HG03469 (cell line): ENCODE results near the gene PTPRR.

ENCODE experiments used
- ATAC-seq: cut with Tn5 transposase; IDR thresholded peaks from one replicate; pipeline ENCODE4 v1.9.1; 2021; ENCODE audit warnings: mild to moderate bottlenecking, moderate library complexity, moderate number of reproducible peaks; ENCODE audit not compliant: unreplicated experiment

The PTPRR gene

GRCh38 chr12:70709022-70709421 is 211.5 kb downstream of the PTPRR start:
- no peak for ATAC-seq

GRCh38 chr12:70706611-70707010 is 213.9 kb downstream of the PTPRR start:
- no peak for ATAC-seq

GRCh38 chr12:70698345-70698744 is 222.2 kb downstream of the PTPRR start:
- no peak for ATAC-seq

- ATAC-seq = no peak
Observed at GRCh38 chr12:70695361-70696023, 225.0 kb downstream of the PTPRR start.

- no peak for ATAC-seq
Observed at GRCh38 chr12:70692681-70693288, 227.8 kb downstream of the PTPRR start.

- no peak for ATAC-seq
Observed at GRCh38 chr12:70691018-70691672, 229.4 kb downstream of the PTPRR start.

- no peak for ATAC-seq
Observed at GRCh38 chr12:70686907-70687306, 233.6 kb downstream of the PTPRR start.

GRCh38 chr12:70686299-70686698 is 234.2 kb downstream of the PTPRR start:
- no peak for ATAC-seq

- no peak for ATAC-seq
Observed at GRCh38 chr12:70683976-70684375, 236.6 kb downstream of the PTPRR start.

- ATAC-seq = no peak
Observed at GRCh38 chr12:70671698-70672097, 248.8 kb downstream of the PTPRR start.

GRCh38 chr12:70670948-70671347 is 249.6 kb downstream of the PTPRR start:
- ATAC-seq = no peak

GRCh38 chr12:70667253-70667652 is 253.3 kb downstream of the PTPRR start:
- ATAC-seq = no peak

GRCh38 chr12:70666364-70666763 is 254.2 kb downstream of the PTPRR start:
- ATAC-seq = no peak

- ATAC-seq = no peak
Observed at GRCh38 chr12:70664465-70664881, 256.1 kb downstream of the PTPRR start.

- no peak for ATAC-seq
Observed at GRCh38 chr12:70663838-70664237, 256.7 kb downstream of the PTPRR start.

- no peak for ATAC-seq
Observed at GRCh38 chr12:70661466-70662161, 258.9 kb downstream of the PTPRR start.

GRCh38 chr12:70660620-70661219 is 259.8 kb downstream of the PTPRR start:
- ATAC-seq = no peak

- ATAC-seq = no peak
Observed at GRCh38 chr12:70660002-70660604, 260.4 kb downstream of the PTPRR start.

- no peak for ATAC-seq
Observed at GRCh38 chr12:70659077-70659606, 261.4 kb downstream of the PTPRR start.

GRCh38 chr12:70657616-70658286 is 262.8 kb downstream of the PTPRR start:
- ATAC-seq = no peak
